Coronary artery (tissue), 2 donors: ENCODE measurements around the gene PLEKHJ1.

Source experiments
- DNase-seq: peaks from one replicate; pipeline ENCODE4 v3.0.0-alpha.2; 2017; ENCODE audit warnings: low spot score
- H3K27ac ChIP-seq, 2 donors: fragments of 200-600 bp; sonication (generic); one replicate each; pipeline ENCODE4 v1.5.1; 2016 to 2019
- H3K4me3 ChIP-seq: fragments of 200-600 bp; sonication (generic); 2 replicates; pipeline ENCODE4 v1.5.1; 2016; ENCODE audit warnings: mild to moderate bottlenecking, moderate library complexity
- CTCF ChIP-seq: fragments of 200-600 bp; sonication (generic); IDR thresholded peaks from one replicate; pipeline ENCODE4 v1.5.1; 2019; ENCODE audit warnings: antibody characterized with exemption

Gene PLEKHJ1

DNA sequence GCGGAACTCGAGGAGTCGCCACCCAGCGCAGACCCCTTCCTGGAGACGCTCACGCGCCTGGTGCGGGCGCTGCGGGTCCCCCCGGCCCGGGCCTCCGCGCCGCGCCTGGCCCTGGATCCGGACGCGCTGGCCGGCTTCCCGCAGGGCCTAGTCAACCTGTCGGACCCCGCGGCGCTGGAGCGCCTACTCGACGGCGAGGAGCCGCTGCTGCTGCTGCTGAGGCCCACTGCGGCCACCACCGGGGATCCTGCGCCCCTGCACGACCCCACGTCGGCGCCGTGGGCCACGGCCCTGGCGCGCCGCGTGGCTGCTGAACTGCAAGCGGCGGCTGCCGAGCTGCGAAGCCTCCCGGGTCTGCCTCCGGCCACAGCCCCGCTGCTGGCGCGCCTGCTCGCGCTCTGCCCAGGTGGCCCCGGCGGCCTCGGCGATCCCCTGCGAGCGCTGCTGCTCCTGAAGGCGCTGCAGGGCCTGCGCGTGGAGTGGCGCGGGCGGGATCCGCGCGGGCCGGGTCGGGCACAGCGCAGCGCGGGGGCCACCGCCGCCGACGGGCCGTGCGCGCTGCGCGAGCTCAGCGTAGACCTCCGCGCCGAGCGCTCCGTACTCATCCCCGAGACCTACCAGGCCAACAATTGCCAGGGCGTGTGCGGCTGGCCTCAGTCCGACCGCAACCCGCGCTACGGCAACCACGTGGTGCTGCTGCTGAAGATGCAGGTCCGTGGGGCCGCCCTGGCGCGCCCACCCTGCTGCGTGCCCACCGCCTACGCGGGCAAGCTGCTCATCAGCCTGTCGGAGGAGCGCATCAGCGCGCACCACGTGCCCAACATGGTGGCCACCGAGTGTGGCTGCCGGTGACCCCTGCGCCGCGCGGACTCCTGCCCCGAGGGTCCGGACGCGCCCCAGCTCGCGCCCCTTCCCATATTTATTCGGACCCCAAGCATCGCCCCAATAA is 15.3 kb upstream of the PLEKHJ1 start:
- no peak for TF ChIP-seq CTCF
- DNase-seq = no peak
- Histone ChIP-seq H3K4me3 (peak overlapping the region; percentile 45), H3K27ac (no peak overlapping the region)

DNA sequence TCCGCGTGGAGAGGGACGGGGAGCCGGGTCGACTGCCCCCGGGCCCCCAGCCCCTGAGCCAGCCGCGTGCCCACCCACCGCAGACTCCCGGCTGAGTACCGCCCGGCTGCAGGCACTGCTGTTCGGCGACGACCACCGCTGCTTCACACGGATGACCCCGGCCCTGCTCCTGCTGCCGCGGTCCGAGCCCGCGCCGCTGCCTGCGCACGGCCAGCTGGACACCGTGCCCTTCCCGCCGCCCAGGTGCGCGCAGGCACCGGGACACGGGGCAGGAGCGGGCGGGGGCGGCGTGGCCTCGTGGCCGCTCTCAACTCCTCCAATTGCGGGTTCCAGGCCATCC is 14.6 kb upstream of the PLEKHJ1 start:
- H3K4me3 ChIP-seq = peak overlapping the region; percentile 45
- no peak for DNase-seq

GRCh38 chr19:2249880-2250765 is 14.0 kb upstream of the PLEKHJ1 start:
- H3K4me3 ChIP-seq = peak overlapping the region; percentile 45
- no peak for DNase-seq
- TF ChIP-seq CTCF = no peak
- no peak overlapping the region for H3K27ac ChIP-seq

More for the DNA sequence above, 14.6 kb upstream of the PLEKHJ1 start:
- H3K27ac ChIP-seq = no peak overlapping the region
- TF ChIP-seq CTCF = no peak

GRCh38 chr19:2249010-2249866 is 13.1 kb upstream of the PLEKHJ1 start, which contains the start of gene AMH:
Gene AMH, plus strand, starts transcription at chr19:2249323. Its CDS starts 10 bp downstream, at chr19:2249333.
- Histone ChIP-seq H3K27ac (no peak within 1 kb of the TSS), H3K4me3 (no peak within 1 kb of the TSS)
- no peak for TF ChIP-seq CTCF
- DNase-seq = no peak

GRCh38 chr19:2248136-2249009 is 12.2 kb upstream of the PLEKHJ1 start:
- H3K4me3 ChIP-seq = no peak overlapping the region
- no peak for DNase-seq
- no peak for TF ChIP-seq CTCF
- H3K27ac ChIP-seq = no peak overlapping the region
